ENCODE results near the gene UQCRC1.

- TF ChIP-seq CTCF (IDR thresholded peaks at IDR 0.05) = no peak
- TF ChIP-seq POLR2A (IDR thresholded peaks at IDR 0.05) = no peak
- TF ChIP-seq EP300 (IDR thresholded peaks at IDR 0.05) = no peak
These were observed 12.6 kb downstream of the UQCRC1 start for GRCh38 chr3:48596676-48597407.

Measured in upper lobe of left lung (tissue), 4 donors.